ENCODE results near the gene CST3. TPM values are rescaled to one million over a fixed set of nuclear protein-coding genes. Genes with fewer than 3 reads are reported as not detected.
"Not testable (repeated sequence)": the region's sequence is repeated elsewhere in the genome, so short reads cannot be mapped to it uniquely, and the experiment has no call there.

The CST3 gene
- total RNA-seq, 1 experiment from 2014 or later, result 225 TPM

- DNase-seq (ENCODE audit: low spot score), result no peak
These were observed 9.2 kb downstream of the CST3 start for GRCh38 chr20:23628402-23629016.

GRCh38 chr20:23627501-23627900 is 10.3 kb downstream of the CST3 start:
- no peak for DNase-seq (ENCODE audit: low spot score)

- peak; percentile 33 for DNase-seq (ENCODE audit: low spot score)
These were observed 11.6 kb downstream of the CST3 start for GRCh38 chr20:23626040-23626620.

- no peak for DNase-seq (ENCODE audit: low spot score)
These were observed 12.4 kb downstream of the CST3 start for GRCh38 chr20:23625236-23625964.

- DNase-seq (ENCODE audit: low spot score), result no peak
These were observed 13.4 kb downstream of the CST3 start for GRCh38 chr20:23624324-23624691.

- DNase-seq (ENCODE audit: low spot score), result no peak
These were observed 14.0 kb downstream of the CST3 start for GRCh38 chr20:23623666-23624323.

- DNase-seq (ENCODE audit: low spot score), result peak; percentile 95
These were observed 14.9 kb downstream of the CST3 start for GRCh38 chr20:23622839-23623343.

- DNase-seq (ENCODE audit: low spot score), result not testable (repeated sequence)
These were observed 15.4 kb downstream of the CST3 start for GRCh38 chr20:23622401-23622800.

GRCh38 chr20:23620670-23621386 is 16.9 kb downstream of the CST3 start:
- DNase-seq (ENCODE audit: low spot score), result not testable (repeated sequence)

- no peak for DNase-seq (ENCODE audit: low spot score)
These were observed 23.6 kb downstream of the CST3 start for GRCh38 chr20:23614163-23614562.

GRCh38 chr20:23613676-23614075 is 24.1 kb downstream of the CST3 start:
- no peak for DNase-seq (ENCODE audit: low spot score)

GRCh38 chr20:23612396-23612795 is 25.4 kb downstream of the CST3 start:
- no peak for DNase-seq (ENCODE audit: low spot score)

GRCh38 chr20:23609486-23610109 is 28.2 kb downstream of the CST3 start:
- no peak for DNase-seq (ENCODE audit: low spot score)

GRCh38 chr20:23608251-23608846 is 29.4 kb downstream of the CST3 start:
- DNase-seq (ENCODE audit: low spot score), result no peak

GRCh38 chr20:23607497-23608245 is 30.1 kb downstream of the CST3 start:
- no peak for DNase-seq (ENCODE audit: low spot score)

GRCh38 chr20:23606652-23607049 is 31.1 kb downstream of the CST3 start:
- peak; percentile 75 for DNase-seq (ENCODE audit: low spot score)

GRCh38 chr20:23605867-23606651 is 31.7 kb downstream of the CST3 start, which contains the start of gene CST9:
CST9 (minus strand) TSS chr20:23605917; CDS start chr20:23605864, 53 bp downstream.
- no peak for DNase-seq (ENCODE audit: low spot score)

GRCh38 chr20:23604306-23604705 is 33.4 kb downstream of the CST3 start:
- no peak for DNase-seq (ENCODE audit: low spot score)

- no peak for DNase-seq (ENCODE audit: low spot score)
These were observed 34.4 kb downstream of the CST3 start for GRCh38 chr20:23603321-23603720.
